HG03520 (cell line): Measurements from ENCODE around the gene ZNF236.
"Not testable (repeated sequence)": the region's sequence is repeated elsewhere in the genome, so short reads cannot be mapped to it uniquely, and the experiment has no call there.

Experiments
- ATAC-seq: cut with Tn5 transposase; IDR thresholded peaks from one replicate; pipeline ENCODE4 v1.9.1; 2021; ENCODE audit warnings: mild to moderate bottlenecking, moderate library complexity; ENCODE audit not compliant: unreplicated experiment

Gene ZNF236

DNA sequence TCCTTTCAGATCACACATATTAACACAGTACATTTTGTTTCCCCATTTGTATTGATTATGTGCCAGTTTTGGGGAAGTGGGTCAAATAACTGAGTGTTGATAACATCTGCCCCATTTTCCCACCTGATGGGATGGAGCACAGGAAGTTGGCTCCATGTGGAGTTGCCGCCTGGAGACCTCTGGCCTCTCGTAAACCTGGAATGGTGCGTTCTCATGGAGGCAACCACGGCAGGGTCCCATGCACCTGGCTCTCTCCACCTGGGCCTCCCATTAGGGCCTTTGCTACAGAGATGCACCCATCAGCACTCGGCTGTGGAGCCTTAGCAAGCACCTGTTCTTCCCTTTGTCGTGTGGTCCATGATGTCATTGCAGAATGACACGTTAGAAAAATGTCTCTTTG, 179.6 kb downstream of the ZNF236 start:
- no peak for ATAC-seq

DNA sequence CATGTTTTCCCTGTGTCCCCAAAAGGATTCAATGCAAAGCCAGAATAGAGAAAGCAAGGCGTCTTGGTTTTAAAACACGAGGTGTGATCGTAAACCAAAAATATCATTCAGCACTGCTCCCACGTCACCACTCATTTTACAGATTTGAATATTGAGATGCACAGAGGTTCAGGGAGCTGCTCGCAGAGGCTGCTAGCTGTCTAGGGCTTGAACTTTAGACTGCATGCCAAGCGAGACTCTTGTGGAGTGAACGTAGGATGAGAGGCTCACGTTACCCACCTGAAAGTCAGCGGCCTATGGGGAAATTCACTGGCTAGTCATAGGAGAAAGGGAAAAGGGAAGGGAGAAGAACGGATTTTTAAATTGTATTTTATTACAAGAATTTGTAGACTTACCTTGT, 180.1 kb downstream of the ZNF236 start:
- ATAC-seq = no peak

DNA sequence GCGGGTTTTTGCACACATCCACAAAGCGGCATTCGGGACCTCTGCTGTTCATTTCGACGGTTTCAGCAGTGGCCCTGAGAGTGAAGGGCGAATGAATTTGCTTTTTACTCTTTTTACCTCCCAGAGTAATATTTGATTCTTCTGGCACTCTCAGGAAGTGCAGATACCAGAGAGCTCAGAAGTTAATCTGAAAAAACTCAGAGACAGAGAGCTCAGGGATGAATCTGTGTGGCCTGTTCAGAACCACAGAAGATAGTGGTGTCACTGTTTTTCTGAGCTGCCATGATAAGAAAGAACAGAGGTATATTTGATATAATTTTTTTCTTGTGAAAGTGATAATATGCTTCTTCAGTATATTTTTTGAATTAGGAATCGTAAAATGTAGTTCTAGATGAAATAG, 181.0 kb downstream of the ZNF236 start:
- no peak for ATAC-seq

DNA sequence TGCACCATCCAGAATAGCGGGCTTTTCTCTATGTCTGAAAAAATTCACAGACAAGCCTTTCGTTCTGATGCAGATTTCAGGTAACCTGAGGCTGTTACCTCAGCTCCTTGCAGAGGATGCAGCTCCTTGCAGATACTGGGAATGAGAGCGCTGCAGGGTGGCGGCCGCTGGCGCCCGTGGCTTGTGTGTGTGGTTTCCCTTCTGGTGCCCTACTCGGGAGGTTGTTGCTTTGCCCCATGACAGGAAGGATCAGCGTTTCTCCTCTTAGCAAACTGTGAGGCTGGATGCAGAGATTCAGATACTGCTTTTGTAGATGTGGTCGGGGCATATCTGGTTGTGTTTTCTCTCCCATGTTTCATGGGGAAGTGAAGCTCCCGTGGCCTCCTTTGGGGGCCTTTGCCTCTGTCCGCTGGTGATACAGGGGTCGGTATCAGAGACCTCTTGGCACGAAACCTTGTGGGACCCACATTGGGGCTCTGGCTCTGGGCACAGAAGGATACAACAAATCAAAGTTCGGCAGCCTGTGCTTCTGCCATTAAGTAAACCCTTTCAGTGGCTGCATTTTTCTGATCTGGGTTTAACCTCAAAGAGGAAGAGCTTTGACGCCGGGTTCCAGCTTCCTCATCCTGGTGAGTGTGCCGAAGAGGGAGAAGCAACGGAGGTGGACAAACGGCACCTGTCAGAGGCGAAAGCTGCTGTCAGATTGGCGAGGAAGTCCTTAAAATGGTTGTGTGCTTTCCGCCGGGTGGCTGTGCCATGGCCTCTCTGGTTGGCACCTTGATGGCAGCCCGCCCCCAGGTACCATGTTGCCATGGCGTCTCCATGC, 182.4 kb downstream of the ZNF236 start:
- ATAC-seq = no peak

DNA sequence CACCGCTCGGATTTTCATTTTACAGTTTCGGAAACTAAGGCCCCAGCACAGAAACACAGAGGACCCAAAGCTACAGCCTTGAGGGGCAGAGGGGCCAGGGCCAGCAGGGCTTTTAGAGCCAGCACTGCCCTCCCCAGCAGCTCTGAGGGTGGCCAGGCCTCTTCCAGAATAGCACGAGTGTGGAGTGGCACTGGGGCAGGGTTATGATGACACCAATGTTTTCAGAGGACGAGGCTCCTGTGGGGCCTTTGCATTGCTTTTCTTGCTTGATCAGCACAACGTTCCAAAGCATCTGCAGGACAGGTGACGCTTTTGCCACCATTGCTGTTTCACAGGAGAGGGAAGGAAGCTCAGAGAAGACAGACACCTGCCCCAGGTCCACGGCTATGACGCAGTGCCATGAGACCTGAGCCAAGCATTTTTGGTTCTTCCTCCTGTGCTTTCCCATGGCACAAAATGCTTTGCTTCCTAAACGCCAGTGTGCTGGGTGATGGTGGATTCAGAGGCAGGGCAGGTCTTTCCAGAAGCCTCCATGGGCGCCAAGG, 183.4 kb downstream of the ZNF236 start:
- ATAC-seq = no peak

DNA sequence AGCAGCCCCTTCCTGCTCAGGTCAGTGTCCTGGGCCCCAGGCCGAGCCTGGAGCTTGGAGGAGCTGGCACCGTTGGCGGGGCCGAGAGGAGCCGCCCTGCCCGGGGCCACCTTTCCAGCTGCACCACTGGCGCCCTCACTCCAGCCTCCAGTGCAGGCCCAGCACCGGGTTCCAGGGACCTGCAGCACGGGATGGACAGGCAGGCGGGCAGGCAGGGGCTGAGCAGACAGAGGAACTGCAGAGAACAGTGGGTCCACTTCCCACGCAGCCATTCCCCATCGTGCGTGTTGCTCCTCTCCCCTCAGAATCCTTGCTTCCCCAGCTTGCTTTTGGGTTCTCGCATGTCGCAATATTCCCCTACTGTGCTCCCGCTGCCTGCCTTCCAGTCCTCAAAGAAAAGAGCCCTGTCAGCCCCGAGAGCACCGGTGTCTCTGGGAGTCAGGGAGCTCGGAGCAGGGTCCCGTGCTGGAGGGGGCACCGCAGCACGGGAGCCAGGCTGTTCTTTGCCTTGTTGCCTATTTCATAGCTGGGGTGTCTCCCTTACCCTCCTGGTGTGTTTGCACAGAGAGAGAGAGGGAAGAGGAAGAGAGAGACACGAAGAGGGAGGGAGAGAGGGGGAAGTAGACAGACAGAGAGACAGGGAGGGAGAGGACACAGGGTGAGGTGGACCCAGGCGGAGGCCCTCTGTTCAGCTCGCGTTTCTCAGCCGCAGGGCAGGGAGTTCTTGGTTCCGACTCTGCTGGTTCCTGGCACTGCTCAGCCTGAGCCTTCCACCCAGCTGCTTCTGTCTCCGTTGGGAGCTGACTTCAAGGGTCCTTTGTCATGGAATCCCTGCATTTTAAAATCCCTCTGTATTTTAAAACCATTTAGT, 184.2 kb downstream of the ZNF236 start:
- ATAC-seq = no peak

DNA sequence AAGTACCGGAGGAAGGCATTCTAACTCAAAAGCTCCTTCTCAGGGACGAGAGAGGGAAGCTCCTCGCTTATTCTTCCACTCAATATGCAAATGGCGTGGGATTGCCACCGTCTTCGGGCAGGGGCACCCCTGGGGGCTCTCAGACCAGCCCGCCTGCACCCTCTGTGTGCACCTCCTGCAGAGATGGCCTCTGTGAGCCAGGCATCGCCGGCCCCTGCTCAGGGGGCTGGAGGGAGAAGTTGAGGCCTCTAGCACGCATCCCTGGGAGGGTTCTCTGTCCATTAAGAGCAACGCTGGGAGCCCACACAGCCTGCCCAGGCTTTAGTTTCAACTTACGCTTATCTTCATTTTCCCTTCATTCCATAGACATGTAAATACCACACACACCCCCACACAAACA, 184.9 kb downstream of the ZNF236 start:
- ATAC-seq = no peak

DNA sequence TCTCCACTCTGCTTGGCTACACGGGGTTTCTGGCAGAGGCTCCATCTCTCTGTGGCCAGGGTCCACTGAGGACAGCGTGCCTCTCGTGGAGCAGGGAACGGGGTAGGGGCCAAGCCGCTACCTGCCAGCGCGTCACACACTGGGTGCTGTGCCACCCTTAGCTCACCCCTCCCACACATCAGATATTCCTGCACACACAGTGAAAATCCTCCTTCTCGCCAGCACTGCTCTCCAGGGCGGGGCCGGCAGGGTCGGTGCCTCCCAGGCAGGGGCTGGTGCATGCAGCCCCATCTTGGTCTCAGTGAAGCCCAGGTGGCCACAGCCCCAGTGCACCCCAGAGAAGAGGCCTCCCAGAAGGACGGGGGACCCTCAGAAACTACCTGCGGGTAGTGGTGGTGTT, 185.6 kb downstream of the ZNF236 start:
- ATAC-seq = no peak

DNA sequence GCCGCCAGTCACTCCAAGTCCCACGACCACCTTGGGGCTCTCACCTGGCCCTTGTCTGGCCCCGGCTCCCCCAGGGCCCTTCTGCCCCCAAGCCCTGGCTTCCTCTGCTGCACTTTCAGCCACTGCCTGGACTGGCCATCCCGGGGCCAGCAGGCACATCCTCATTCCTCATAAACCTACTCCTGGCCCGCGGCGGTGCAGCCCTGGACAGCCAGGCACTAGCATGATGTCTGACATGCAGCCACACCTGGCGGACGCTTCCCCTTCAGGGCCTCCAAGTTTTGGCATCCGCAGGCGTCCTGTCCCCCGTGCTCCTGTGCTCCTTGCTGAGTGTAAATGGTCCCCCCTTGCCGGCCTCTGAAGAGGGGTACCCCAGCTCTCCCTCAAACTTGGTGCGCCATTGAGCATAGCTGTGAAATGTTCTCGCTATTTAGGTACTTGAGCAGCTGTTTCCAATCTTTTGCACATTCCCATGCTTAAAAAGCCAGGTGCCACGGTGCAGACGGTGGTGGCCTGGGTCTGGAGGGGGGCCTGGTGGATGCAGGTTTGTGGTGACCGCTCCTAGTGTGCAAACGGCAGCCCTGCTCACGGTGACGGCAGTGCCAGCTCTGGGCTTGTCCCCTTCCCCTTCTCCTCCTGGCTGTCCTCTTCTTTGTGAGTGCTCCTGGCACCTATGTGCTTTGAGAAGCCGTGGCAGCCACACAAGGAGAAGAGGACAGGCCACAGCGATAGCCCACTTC, 186.4 kb downstream of the ZNF236 start:
- ATAC-seq = no peak

DNA sequence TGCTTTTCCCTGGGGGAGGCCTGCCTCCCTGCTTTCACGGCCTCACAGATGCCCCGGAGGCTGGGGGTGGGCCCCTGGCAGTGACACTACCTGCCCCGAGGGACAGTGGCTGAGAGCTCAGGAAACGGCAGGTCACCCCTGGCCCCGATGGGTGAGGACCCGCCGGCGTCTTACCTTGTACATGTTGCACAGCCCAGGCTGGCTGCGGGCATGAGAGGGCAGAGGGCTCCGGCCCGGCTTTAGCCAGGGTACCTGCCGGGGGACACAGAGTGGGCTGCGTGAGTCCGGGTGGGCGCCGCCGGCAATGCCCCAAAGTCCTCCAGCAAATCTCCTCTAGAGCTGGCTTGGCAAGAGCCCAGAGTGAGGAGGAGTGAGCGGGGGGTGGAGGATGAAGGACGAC, 187.3 kb downstream of the ZNF236 start:
- ATAC-seq = no peak

DNA sequence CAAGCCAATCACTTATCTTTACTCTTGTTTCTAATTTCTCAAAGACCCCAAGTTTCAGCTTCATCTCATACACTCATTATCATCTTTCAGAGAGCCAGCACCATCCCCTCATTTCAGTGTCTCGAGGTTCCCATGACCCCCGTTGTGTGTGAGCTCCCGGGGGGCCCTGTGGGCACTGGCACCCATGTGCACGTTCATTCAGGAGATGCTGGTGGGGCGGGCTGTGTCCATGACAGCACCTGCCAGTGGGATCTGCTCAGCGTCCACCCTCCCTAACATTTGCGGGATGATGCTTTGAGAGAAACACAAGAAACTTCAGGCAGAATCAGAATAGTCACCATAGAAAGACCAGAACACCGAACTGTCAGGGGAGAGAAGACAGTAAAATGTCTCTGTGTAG, 189.8 kb downstream of the ZNF236 start:
- no peak for ATAC-seq

DNA sequence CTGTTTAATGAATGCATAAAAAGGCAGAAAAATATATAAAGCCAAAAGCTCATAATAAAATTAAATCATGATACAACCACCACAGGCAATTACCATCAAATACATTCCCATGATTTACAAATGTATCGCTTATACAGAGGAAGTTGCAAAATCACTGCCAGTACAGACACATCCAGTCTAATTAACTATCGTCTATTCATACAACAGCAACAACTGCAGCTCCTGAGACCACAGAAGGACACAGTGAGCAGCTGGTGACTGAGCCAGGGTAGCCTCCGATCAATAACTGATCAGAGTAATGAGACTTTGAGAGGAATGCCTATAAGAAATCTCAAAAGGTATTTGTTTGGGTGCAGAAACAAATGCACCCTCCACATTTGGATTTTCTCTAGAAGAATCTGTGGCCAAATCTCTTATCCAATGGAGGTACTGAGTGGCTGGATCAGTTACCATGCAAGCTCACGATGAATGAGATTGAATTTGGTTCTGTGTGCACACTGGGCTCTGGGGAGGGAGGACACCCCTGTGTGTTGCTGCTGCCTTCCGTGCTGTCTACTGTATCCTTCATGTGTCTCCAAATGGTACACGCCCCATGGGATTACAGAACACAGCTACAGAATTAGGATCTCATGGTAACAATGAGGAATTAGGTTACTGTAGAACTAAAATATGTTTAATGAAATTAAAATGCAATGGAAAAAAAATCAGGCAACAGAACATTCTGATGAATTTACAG, 190.6 kb downstream of the ZNF236 start:
- no peak for ATAC-seq

DNA sequence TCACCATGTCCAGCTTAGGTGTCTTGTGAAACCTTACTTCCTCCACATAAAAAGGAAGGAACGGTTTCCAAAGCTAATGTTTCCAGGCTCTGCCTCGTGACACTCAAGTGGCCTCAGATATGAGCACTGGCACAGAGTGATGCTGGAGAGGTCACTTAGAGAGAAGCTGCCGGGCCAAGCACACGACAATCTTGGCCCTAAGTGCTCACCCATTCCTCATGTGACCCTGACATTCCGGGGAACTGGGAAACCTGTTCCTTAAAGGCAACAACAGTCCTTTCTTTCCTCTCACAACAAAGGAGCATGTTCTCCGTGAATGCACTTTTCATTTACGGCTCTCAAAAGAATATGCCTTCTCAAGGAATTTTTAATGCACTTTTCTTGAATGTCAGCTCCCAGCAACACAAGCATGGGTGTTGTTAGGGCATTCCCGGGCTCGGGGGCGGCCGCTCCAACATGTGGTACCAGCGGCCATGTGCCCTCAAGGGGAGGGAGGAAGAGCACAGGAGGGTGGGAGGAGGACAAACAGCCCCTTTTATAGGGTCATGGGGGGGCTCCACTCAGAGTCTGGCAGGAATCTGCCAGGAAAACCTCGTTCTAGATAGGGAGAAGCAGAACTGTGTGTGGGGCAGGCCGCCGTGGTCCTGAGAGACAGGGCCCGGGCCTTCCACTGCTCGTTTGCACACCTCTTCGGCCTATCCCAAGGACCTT, 191.6 kb downstream of the ZNF236 start:
- ATAC-seq = no peak

DNA sequence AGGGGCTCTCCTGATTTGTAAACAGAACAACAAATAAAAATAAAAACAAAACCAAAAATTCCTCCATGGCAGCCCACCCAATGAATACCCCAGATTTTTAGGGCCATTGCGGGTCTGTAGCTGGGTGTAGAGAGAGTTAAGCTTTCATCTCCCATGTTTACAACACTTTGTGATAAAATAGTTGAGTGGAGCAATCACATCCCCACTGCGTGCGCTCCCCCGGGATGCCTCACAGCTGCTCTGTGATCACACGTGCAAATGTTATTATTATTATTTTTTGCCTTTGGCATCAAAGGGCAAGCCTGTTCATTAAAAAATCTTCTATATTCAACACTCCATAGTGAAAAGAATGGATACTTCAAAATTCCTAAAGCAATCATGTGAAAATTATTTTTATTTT, 192.2 kb downstream of the ZNF236 start:
- no peak for ATAC-seq

DNA sequence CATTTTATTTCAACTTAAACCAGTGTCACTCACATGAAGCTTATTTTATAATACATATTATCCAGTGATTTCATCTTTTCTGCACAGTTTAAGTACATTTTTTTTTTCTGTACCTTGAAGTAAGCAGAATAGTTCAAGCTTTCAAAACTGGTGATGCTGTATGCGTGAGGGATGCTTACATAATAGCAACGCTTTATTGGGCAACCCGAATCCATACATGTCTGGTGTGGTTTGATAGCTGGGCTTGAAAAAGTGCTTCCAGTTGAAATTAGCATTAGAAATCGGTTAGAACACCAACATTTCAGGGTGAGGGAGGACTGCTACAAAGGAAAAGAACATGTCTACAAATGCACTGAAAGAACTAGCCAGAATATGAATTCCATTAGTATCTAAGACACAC, 192.8 kb downstream of the ZNF236 start:
- ATAC-seq = no peak

DNA sequence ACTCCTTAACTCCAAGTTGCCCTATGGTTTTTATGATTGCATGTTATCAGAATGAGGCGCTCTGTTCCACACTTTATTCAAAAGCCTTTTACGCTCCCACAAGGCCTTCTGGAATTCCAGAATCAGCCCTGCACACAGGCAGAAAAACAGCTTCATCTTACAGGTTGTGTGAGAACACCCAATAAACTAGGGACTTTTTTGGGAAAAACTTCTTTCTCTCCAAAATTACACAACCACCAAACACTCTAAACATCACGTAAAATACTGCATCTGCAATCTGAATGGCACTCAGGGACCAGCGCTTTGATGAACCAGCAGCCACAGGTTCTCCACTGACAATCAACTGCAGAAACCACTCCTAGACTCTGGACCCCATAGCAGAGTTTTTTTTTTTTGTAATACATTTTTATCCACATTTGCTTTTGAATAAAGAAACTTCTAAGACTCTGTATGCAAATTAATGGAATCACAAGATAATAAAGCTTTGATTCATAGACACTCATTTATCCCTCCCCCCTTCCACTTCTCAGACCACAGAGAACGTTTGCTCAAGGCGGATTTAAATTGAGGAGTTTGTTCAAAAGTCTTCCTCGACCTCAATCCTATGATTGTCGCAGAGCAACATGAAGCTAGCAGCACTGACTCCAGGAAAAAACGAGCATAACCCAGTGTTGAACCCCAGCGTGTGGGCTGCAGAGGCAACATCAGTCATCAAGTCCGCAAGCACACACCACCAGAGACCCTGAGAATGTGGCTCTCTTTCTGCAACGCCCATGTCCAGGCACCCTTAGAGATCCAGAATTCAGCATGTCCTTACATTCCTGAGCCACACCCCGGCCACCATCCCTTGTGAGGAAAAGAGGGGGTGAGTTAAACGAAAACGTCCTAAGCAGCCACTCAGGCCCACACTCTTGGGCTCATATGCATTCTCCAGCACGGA, 193.7 kb downstream of the ZNF236 start:
- ATAC-seq = no peak

DNA sequence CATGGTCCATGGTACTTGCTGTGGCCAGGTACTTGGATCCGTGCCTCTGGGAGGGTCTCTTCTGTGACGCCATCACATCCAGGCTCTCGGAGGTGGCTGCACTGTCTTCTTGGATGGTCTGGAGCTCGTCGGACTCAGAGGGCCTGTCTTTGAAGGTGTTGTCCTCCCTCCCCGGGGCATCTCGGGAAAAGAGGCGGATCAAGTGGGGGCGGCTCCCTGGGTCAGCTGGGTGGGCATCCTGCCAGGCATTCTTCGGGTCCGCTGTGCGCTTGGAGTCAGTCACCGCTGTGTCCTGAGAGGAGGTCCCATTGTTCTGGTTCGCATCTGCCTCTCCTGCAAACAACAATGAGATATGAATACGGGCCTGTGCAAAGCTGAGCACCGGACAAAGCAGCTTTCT, 194.6 kb downstream of the ZNF236 start:
- no peak for ATAC-seq

DNA sequence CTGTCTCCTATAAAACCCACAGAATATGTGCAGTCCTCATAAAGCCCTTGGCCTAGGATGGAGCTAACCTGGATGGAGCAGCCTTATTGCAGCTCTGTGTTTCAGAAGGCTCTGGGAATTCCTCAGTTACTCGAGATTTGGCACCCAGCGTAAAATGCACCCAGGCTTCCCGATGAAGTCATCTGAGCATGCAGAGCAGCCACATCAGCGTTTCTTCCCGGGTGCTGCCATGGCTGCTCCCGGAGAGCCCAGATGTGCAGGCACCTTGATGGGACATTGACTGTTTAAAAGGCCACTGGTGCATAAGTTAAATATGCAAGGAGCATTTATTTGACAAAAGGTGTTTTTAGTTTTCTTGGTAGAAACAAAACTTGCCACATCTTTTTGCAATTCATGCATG, 195.0 kb downstream of the ZNF236 start:
- no peak for ATAC-seq

DNA sequence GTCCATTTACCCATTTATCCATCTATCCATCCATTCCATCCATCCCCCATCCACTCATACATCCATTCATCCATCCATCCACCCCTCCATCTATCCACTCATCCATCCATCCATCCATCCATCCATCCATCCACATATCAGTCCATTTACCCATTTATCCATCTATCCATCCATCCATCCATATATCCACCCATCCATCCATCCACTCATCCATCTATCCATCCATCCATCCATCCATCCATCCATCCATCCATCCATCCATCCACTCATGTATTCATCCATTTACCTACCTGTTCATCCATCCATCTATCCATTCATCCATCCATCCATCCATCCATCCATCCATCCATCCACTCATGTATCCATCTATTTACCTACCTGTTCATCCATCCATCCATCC, 196.3 kb downstream of the ZNF236 start:
- ATAC-seq = not testable (repeated sequence)
